Measurements from ENCODE around the gene CATSPERE. TPM values are rescaled to one million over a fixed set of nuclear protein-coding genes. Genes with fewer than 3 reads are reported as not detected.
A peak's percentile ranks its signal among the peaks of the same experiment; 100 is the strongest.
"Not testable (repeated sequence)": the region's sequence is repeated elsewhere in the genome, so short reads cannot be mapped to it uniquely, and the experiment has no call there.

The CATSPERE gene
- total and polyA plus RNA-seq, 4 donors, result 1.0 to 3.1 (median 1.6) TPM

GRCh38 chr1:244665771-244666217 lies 204.7 kb downstream of the CATSPERE start:
- 34% methylated on average over 4 of the region's 4 CpGs for WGBS (ENCODE audit: insufficient coverage)
- peak in 1 of 6 donors; percentile 17 for DNase-seq (ENCODE audit: low read depth in 4 of 6, low spot score in 6 of 6)
- no peak overlapping the region for H3K4me3 ChIP-seq (ENCODE audit: low read depth, low read length)
- no peaks in the 10 kb centered on the region for H3K27me3 ChIP-seq (ENCODE audit: control insufficient read depth, insufficient read depth, low read length)
- peaks cover 2% of the 10 kb centered on the region for H3K36me3 ChIP-seq (ENCODE audit: control insufficient read depth, insufficient read depth, low read length)
- H3K9me3 ChIP-seq (ENCODE audit: control insufficient read depth, insufficient read depth, low read length), result no peaks in the 10 kb centered on the region
- no peaks in the 10 kb centered on the region for H3K4me1 ChIP-seq (ENCODE audit: control insufficient read depth, insufficient read depth, low read length)
- no peak overlapping the region for H3K27ac ChIP-seq (ENCODE audit: low read depth, low read length)

- WGBS (ENCODE audit: insufficient coverage), result 100% methylated on average over 2 of the region's 6 CpGs
- not testable (repeated sequence) for H3K4me3 ChIP-seq (ENCODE audit: low read depth, low read length); H3K27me3 ChIP-seq (ENCODE audit: control insufficient read depth, insufficient read depth, low read length); DNase-seq (ENCODE audit: low read depth in 4 of 6, low spot score in 6 of 6); H3K27ac ChIP-seq (ENCODE audit: low read depth, low read length); H3K4me1 ChIP-seq (ENCODE audit: control insufficient read depth, insufficient read depth, low read length); H3K36me3 ChIP-seq (ENCODE audit: control insufficient read depth, insufficient read depth, low read length); H3K9me3 ChIP-seq (ENCODE audit: control insufficient read depth, insufficient read depth, low read length)
These were observed 205.8 kb downstream of the CATSPERE start for GRCh38 chr1:244666672-244667418.

GRCh38 chr1:244667797-244668196 lies 206.7 kb downstream of the CATSPERE start:
- 100% methylated on average over 1 of the region's 2 CpGs for WGBS (ENCODE audit: insufficient coverage)
- no peak overlapping the region for H3K4me3 ChIP-seq (ENCODE audit: low read depth, low read length)
- no peaks in the 10 kb centered on the region for H3K9me3 ChIP-seq (ENCODE audit: control insufficient read depth, insufficient read depth, low read length)
- no peak for DNase-seq (ENCODE audit: low read depth in 4 of 6, low spot score in 6 of 6)
- H3K27ac ChIP-seq (ENCODE audit: low read depth, low read length), result no peak overlapping the region
- no peaks in the 10 kb centered on the region for H3K27me3 ChIP-seq (ENCODE audit: control insufficient read depth, insufficient read depth, low read length)
- peaks cover 2% of the 10 kb centered on the region for H3K36me3 ChIP-seq (ENCODE audit: control insufficient read depth, insufficient read depth, low read length)
- peaks cover 4% of the 10 kb centered on the region for H3K4me1 ChIP-seq (ENCODE audit: control insufficient read depth, insufficient read depth, low read length)

- DNase-seq (ENCODE audit: low read depth in 4 of 6, low spot score in 6 of 6), result peak in 2 of 6 donors; percentile 20 to 76
- Histone ChIP-seq H3K27ac (ENCODE audit: low read depth, low read length) (peak overlapping the region; percentile 22), H3K27me3 (ENCODE audit: control insufficient read depth, insufficient read depth, low read length) (no peaks in the 10 kb centered on the region)
These were observed 212.0 kb downstream of the CATSPERE start for GRCh38 chr1:244672946-244673682.

GRCh38 chr1:244674446-244674845 lies 213.4 kb downstream of the CATSPERE start:
- Histone ChIP-seq H3K27ac (ENCODE audit: low read depth, low read length) (no peak overlapping the region), H3K4me1 (ENCODE audit: control insufficient read depth, insufficient read depth, low read length) (peaks cover 4% of the 10 kb centered on the region), H3K4me3 (ENCODE audit: low read depth, low read length) (no peak overlapping the region), H3K27me3 (ENCODE audit: control insufficient read depth, insufficient read depth, low read length) (no peaks in the 10 kb centered on the region), H3K36me3 (ENCODE audit: control insufficient read depth, insufficient read depth, low read length) (peaks cover 2% of the 10 kb centered on the region), H3K9me3 (ENCODE audit: control insufficient read depth, insufficient read depth, low read length) (no peaks in the 10 kb centered on the region)
- no CpG with 5 or more reads among the region's 4 CpGs for WGBS (ENCODE audit: insufficient coverage)
- DNase-seq (ENCODE audit: low read depth in 4 of 6, low spot score in 6 of 6), result no peak

More at GRCh38 chr1:244672946-244673682, 212.0 kb downstream of the CATSPERE start:
- Histone ChIP-seq H3K36me3 (ENCODE audit: control insufficient read depth, insufficient read depth, low read length) (peaks cover 2% of the 10 kb centered on the region), H3K4me3 (ENCODE audit: low read depth, low read length) (no peak overlapping the region), H3K4me1 (ENCODE audit: control insufficient read depth, insufficient read depth, low read length) (peaks cover 4% of the 10 kb centered on the region), H3K9me3 (ENCODE audit: control insufficient read depth, insufficient read depth, low read length) (no peaks in the 10 kb centered on the region)
- 13% methylated on average over 1 of the region's 4 CpGs for WGBS (ENCODE audit: insufficient coverage)

GRCh38 chr1:244675167-244675566 lies 214.1 kb downstream of the CATSPERE start:
- Histone ChIP-seq H3K4me1 (ENCODE audit: control insufficient read depth, insufficient read depth, low read length) (peaks cover 4% of the 10 kb centered on the region), H3K4me3 (ENCODE audit: low read depth, low read length) (no peak overlapping the region), H3K9me3 (ENCODE audit: control insufficient read depth, insufficient read depth, low read length) (no peaks in the 10 kb centered on the region), H3K27me3 (ENCODE audit: control insufficient read depth, insufficient read depth, low read length) (no peaks in the 10 kb centered on the region), H3K36me3 (ENCODE audit: control insufficient read depth, insufficient read depth, low read length) (no peaks in the 10 kb centered on the region), H3K27ac (ENCODE audit: low read depth, low read length) (no peak overlapping the region)
- DNase-seq (ENCODE audit: low read depth in 4 of 6, low spot score in 6 of 6), result no peak
- no CpG with 5 or more reads among the region's 2 CpGs for WGBS (ENCODE audit: insufficient coverage)

- H3K9me3 ChIP-seq (ENCODE audit: control insufficient read depth, insufficient read depth, low read length), result no peaks in the 10 kb centered on the region
- DNase-seq (ENCODE audit: low read depth in 4 of 6, low spot score in 6 of 6), result no peak
- H3K4me3 ChIP-seq (ENCODE audit: low read depth, low read length), result no peak overlapping the region
- no peaks in the 10 kb centered on the region for H3K27me3 ChIP-seq (ENCODE audit: control insufficient read depth, insufficient read depth, low read length)
- no peaks in the 10 kb centered on the region for H3K4me1 ChIP-seq (ENCODE audit: control insufficient read depth, insufficient read depth, low read length)
- no peak overlapping the region for H3K27ac ChIP-seq (ENCODE audit: low read depth, low read length)
- no peaks in the 10 kb centered on the region for H3K36me3 ChIP-seq (ENCODE audit: control insufficient read depth, insufficient read depth, low read length)
- WGBS (ENCODE audit: insufficient coverage), result 63% methylated on average over 2 of the region's 6 CpGs
These were observed 217.6 kb downstream of the CATSPERE start for GRCh38 chr1:244678697-244679096.

- DNase-seq (ENCODE audit: low read depth in 4 of 6, low spot score in 6 of 6), result no peak
- Histone ChIP-seq H3K27ac (ENCODE audit: low read depth, low read length) (no peak overlapping the region), H3K4me3 (ENCODE audit: low read depth, low read length) (no peak overlapping the region), H3K27me3 (ENCODE audit: control insufficient read depth, insufficient read depth, low read length) (no peaks in the 10 kb centered on the region), H3K9me3 (ENCODE audit: control insufficient read depth, insufficient read depth, low read length) (no peaks in the 10 kb centered on the region), H3K4me1 (ENCODE audit: control insufficient read depth, insufficient read depth, low read length) (no peaks in the 10 kb centered on the region), H3K36me3 (ENCODE audit: control insufficient read depth, insufficient read depth, low read length) (no peaks in the 10 kb centered on the region)
- no CpG with 5 or more reads among the region's 1 CpG for WGBS (ENCODE audit: insufficient coverage)
These were observed 219.6 kb downstream of the CATSPERE start for GRCh38 chr1:244680667-244681066.

GRCh38 chr1:244682087-244682486 lies 221.0 kb downstream of the CATSPERE start:
- H3K36me3 ChIP-seq (ENCODE audit: control insufficient read depth, insufficient read depth, low read length); H3K4me1 ChIP-seq (ENCODE audit: control insufficient read depth, insufficient read depth, low read length); H3K4me3 ChIP-seq (ENCODE audit: low read depth, low read length); H3K9me3 ChIP-seq (ENCODE audit: control insufficient read depth, insufficient read depth, low read length); H3K27ac ChIP-seq (ENCODE audit: low read depth, low read length); H3K27me3 ChIP-seq (ENCODE audit: control insufficient read depth, insufficient read depth, low read length); DNase-seq (ENCODE audit: low read depth in 4 of 6, low spot score in 6 of 6): not testable (repeated sequence)
- WGBS (ENCODE audit: insufficient coverage), result 95% methylated on average over 2 of the region's 4 CpGs
